Measurements from ENCODE around the gene BDKRB2. TPM values are rescaled to one million over a fixed set of nuclear protein-coding genes. Genes with fewer than 3 reads are reported as not detected.

Gene BDKRB2
- total and polyA plus RNA-seq, 2 experiments from 2014 or later = 0.14 to 0.21 TPM

DNA sequence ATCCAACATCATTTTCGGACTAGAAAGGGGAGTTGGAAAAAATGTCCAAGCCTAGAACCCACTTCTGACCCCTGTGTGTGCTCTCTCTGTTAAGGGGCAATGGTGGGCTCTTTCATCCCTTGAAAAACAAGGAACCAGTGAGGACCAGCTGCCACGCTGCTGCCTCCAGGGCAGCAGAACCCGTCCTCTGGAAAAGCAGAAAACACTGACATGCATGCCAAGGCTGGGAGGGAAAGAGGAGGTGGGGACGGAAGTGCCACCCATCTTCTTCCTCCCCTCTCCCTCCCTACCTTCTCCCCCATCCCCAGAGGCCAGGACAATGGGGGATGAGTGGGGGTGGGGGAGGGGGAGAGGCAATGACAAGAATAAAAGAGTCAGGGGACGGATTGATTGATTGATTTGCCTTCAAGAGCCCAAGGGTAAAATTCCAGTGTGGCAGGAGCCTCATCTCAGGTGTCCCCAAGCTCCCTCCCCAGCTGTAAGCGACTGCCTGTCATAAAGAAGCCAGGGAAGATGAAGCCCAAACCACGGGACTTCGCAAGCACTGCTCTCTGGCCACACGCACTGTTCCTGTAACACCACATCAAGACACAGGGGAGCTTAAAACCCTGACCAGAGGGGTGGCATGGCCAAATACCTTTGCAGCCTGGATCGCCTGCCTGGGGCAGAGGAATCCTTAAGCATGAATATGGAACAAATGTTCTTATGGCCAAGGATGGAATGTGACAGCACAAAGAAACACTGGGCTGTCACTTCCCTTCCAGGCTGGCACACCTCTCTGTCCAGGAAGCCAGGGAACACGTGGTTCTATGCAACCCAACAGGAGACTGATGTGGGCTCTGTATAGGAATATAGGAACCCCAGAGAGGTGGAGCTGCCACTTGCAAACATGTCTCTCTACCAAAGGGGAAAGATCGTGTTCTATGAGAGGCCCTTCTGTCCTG lies 38.9 kb upstream of the BDKRB2 start (continued):
- TF ChIP-seq, protein P1, sequence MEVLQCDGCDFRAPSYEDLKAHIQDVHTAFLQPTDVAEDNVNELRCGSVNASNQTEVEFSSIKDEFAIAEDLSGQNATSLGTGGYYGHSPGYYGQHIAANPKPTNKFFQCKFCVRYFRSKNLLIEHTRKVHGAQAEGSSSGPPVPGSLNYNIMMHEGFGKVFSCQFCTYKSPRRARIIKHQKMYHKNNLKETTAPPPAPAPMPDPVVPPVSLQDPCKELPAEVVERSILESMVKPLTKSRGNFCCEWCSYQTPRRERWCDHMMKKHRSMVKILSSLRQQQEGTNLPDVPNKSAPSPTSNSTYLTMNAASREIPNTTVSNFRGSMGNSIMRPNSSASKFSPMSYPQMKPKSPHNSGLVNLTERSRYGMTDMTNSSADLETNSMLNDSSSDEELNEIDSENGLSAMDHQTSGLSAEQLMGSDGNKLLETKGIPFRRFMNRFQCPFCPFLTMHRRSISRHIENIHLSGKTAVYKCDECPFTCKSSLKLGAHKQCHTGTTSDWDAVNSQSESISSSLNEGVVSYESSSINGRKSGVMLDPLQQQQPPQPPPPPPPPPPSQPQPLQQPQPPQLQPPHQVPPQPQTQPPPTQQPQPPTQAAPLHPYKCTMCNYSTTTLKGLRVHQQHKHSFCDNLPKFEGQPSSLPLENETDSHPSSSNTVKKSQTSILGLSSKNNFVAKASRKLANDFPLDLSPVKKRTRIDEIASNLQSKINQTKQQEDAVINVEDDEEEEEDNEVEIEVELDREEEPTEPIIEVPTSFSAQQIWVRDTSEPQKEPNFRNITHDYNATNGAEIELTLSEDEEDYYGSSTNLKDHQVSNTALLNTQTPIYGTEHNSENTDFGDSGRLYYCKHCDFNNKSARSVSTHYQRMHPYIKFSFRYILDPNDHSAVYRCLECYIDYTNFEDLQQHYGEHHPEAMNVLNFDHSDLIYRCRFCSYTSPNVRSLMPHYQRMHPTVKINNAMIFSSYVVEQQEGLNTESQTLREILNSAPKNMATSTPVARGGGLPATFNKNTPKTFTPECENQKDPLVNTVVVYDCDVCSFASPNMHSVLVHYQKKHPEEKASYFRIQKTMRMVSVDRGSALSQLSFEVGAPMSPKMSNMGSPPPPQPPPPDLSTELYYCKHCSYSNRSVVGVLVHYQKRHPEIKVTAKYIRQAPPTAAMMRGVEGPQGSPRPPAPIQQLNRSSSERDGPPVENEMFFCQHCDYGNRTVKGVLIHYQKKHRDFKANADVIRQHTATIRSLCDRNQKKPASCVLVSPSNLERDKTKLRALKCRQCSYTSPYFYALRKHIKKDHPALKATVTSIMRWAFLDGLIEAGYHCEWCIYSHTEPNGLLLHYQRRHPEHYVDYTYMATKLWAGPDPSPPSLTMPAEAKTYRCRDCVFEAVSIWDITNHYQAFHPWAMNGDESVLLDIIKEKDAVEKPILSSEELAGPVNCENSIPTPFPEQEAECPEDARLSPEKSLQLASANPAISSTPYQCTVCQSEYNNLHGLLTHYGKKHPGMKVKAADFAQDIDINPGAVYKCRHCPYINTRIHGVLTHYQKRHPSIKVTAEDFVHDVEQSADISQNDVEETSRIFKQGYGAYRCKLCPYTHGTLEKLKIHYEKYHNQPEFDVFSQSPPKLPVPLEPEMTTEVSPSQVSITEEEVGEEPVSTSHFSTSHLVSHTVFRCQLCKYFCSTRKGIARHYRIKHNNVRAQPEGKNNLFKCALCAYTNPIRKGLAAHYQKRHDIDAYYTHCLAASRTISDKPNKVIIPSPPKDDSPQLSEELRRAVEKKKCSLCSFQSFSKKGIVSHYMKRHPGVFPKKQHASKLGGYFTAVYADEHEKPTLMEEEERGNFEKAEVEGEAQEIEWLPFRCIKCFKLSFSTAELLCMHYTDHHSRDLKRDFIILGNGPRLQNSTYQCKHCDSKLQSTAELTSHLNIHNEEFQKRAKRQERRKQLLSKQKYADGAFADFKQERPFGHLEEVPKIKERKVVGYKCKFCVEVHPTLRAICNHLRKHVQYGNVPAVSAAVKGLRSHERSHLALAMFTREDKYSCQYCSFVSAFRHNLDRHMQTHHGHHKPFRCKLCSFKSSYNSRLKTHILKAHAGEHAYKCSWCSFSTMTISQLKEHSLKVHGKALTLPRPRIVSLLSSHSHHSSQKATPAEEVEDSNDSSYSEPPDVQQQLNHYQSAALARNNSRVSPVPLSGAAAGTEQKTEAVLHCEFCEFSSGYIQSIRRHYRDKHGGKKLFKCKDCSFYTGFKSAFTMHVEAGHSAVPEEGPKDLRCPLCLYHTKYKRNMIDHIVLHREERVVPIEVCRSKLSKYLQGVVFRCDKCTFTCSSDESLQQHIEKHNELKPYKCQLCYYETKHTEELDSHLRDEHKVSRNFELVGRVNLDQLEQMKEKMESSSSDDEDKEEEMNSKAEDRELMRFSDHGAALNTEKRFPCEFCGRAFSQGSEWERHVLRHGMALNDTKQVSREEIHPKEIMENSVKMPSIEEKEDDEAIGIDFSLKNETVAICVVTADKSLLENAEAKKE (CRISPR knock-in tag; IDR thresholded peaks at IDR 0.05) = no peak
- TF ChIP-seq STAT1 (IDR thresholded peaks at IDR 0.05; ENCODE audit: unreplicated experiment) = no peak

- no peaks in the 10 kb centered on the region; the same call in 2 of the 3 replicates for H3K9me3 Mint-ChIP-seq
- no peaks in the 10 kb centered on the region for H3K36me3 Mint-ChIP-seq (ENCODE audit: low read depth)
- Histone ChIP-seq H3K79me2 (replicated peaks; ENCODE audit: insufficient read depth) (no peaks in the 10 kb centered on the region), H3K27ac (ENCODE audit: low read depth) (no peak overlapping the region), H2AFZ (no peak overlapping the region), H3K4me3 (no peak overlapping the region), H4K20me1 (replicated peaks; ENCODE audit: insufficient read depth) (no peaks in the 10 kb centered on the region), H3K4me2 (no peak overlapping the region), H3K4me1 (ENCODE audit: insufficient read depth) (no peaks in the 10 kb centered on the region), H3F3A (replicated peaks; ENCODE audit: low read depth) (no peaks in the 10 kb centered on the region), H3K36me3 (ENCODE audit: insufficient read depth) (no peaks in the 10 kb centered on the region), H3K9me2 (ENCODE audit: insufficient read depth) (no peaks in the 10 kb centered on the region), H3K27me3 (ENCODE audit: insufficient read depth) (no peaks in the 10 kb centered on the region)
- H3K4me1 Mint-ChIP-seq = no peaks in the 10 kb centered on the region
- no peak overlapping the region for H3K4me3 Mint-ChIP-seq
- peaks cover 4% of the 10 kb centered on the region for H3K27me3 Mint-ChIP-seq (ENCODE audit: insufficient read depth, low read depth, poor library complexity)
- ATAC-seq (no peak), DNase-seq (ENCODE audit: low spot score) (no peak)
- H3K27ac Mint-ChIP-seq = no peak overlapping the region
- TF ChIP-seq, protein P2, sequence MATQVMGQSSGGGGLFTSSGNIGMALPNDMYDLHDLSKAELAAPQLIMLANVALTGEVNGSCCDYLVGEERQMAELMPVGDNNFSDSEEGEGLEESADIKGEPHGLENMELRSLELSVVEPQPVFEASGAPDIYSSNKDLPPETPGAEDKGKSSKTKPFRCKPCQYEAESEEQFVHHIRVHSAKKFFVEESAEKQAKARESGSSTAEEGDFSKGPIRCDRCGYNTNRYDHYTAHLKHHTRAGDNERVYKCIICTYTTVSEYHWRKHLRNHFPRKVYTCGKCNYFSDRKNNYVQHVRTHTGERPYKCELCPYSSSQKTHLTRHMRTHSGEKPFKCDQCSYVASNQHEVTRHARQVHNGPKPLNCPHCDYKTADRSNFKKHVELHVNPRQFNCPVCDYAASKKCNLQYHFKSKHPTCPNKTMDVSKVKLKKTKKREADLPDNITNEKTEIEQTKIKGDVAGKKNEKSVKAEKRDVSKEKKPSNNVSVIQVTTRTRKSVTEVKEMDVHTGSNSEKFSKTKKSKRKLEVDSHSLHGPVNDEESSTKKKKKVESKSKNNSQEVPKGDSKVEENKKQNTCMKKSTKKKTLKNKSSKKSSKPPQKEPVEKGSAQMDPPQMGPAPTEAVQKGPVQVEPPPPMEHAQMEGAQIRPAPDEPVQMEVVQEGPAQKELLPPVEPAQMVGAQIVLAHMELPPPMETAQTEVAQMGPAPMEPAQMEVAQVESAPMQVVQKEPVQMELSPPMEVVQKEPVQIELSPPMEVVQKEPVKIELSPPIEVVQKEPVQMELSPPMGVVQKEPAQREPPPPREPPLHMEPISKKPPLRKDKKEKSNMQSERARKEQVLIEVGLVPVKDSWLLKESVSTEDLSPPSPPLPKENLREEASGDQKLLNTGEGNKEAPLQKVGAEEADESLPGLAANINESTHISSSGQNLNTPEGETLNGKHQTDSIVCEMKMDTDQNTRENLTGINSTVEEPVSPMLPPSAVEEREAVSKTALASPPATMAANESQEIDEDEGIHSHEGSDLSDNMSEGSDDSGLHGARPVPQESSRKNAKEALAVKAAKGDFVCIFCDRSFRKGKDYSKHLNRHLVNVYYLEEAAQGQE (IDR thresholded peaks at IDR 0.05; ENCODE audit: unreplicated experiment) = no peak
- no peak for TF ChIP-seq STAT1 (IDR thresholded peaks at IDR 0.05; ENCODE audit: unreplicated experiment)
- TF ChIP-seq ZNF331 (CRISPR knock-in tag; IDR thresholded peaks at IDR 0.05; ENCODE audit: low read depth) = no peak
- no peak for TF ChIP-seq NANOG (IDR thresholded peaks at IDR 0.05; ENCODE audit: borderline replicate concordance)
- no peak for TF ChIP-seq JUNB (IDR thresholded peaks at IDR 0.05; ENCODE audit: unreplicated experiment)
- TF ChIP-seq, protein P3, sequence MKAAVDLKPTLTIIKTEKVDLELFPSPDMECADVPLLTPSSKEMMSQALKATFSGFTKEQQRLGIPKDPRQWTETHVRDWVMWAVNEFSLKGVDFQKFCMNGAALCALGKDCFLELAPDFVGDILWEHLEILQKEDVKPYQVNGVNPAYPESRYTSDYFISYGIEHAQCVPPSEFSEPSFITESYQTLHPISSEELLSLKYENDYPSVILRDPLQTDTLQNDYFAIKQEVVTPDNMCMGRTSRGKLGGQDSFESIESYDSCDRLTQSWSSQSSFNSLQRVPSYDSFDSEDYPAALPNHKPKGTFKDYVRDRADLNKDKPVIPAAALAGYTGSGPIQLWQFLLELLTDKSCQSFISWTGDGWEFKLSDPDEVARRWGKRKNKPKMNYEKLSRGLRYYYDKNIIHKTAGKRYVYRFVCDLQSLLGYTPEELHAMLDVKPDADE (IDR thresholded peaks at IDR 0.05) = no peak
These were observed 38.0 kb upstream of the BDKRB2 start for GRCh38 chr14:96166461-96167223.

Measured in GM23338 (cell line).